ENCODE data around the gene MAP1A.
A peak's percentile ranks its signal among the peaks of the same experiment; 100 is the strongest.

The MAP1A gene

GRCh38 chr15:43510200-43511011, 7.0 kb upstream of the MAP1A start:
- peak; percentile 99 for DNase-seq (ENCODE audit: low spot score)

GRCh38 chr15:43511012-43511885, 6.2 kb upstream of the MAP1A start:
- peak; percentile 80 for DNase-seq (ENCODE audit: low spot score)

GRCh38 chr15:43513550-43513949, 3.9 kb upstream of the MAP1A start:
- DNase-seq (ENCODE audit: low spot score): no peak

- DNase-seq (ENCODE audit: low spot score): peak; percentile 61
Measured at GRCh38 chr15:43514241-43515057, 3.0 kb upstream of the MAP1A start.

- DNase-seq (ENCODE audit: low spot score): no peak
Measured at GRCh38 chr15:43515741-43516140, 1.7 kb upstream of the MAP1A start.

GRCh38 chr15:43516185-43516584, 1.2 kb upstream of the MAP1A start:
- no peak for DNase-seq (ENCODE audit: low spot score)

- peak; percentile 56 for DNase-seq (ENCODE audit: low spot score)
Measured at GRCh38 chr15:43516801-43517353, 531 bp upstream of the MAP1A start.

GRCh38 chr15:43518197-43518761, 871 bp downstream of the MAP1A start:
- peak; percentile 67 for DNase-seq (ENCODE audit: low spot score)

GRCh38 chr15:43519196-43519595, 1.8 kb downstream of the MAP1A start:
- DNase-seq (ENCODE audit: low spot score): no peak

GRCh38 chr15:43520138-43520537, 2.7 kb downstream of the MAP1A start:
- DNase-seq (ENCODE audit: low spot score): no peak

- no peak for DNase-seq (ENCODE audit: low spot score)
Measured at GRCh38 chr15:43521419-43521818, 4.0 kb downstream of the MAP1A start.

GRCh38 chr15:43522247-43522646, 4.8 kb downstream of the MAP1A start:
- no peak for DNase-seq (ENCODE audit: low spot score)

- DNase-seq (ENCODE audit: low spot score): no peak
Measured at GRCh38 chr15:43523646-43524045, 6.2 kb downstream of the MAP1A start.

GRCh38 chr15:43524254-43524845, 6.9 kb downstream of the MAP1A start:
- no peak for DNase-seq (ENCODE audit: low spot score)

GRCh38 chr15:43525131-43525530, 7.7 kb downstream of the MAP1A start:
- no peak for DNase-seq (ENCODE audit: low spot score)

- no peak for DNase-seq (ENCODE audit: low spot score)
Measured at GRCh38 chr15:43526261-43526930, 9.0 kb downstream of the MAP1A start.

GRCh38 chr15:43527016-43527801, 9.8 kb downstream of the MAP1A start:
- no peak for DNase-seq (ENCODE audit: low spot score)

GRCh38 chr15:43527802-43528541, 10.6 kb downstream of the MAP1A start:
- DNase-seq (ENCODE audit: low spot score): no peak

Data from SK-N-DZ (cell line).